Fibroblast of skin of left quadriceps (primary cell): Measurements from ENCODE around the gene TSPOAP1.

ENCODE experiments used
- DNase-seq, 2 experiments: peaks; one replicate each; pipeline ENCODE4 v3.0.0-alpha.2; 2013; ENCODE audit warnings: low read depth in 2 of 2

The TSPOAP1 gene

GRCh38 chr17:58328195-58329034, at the start of gene TSPOAP1:
TSS of gene TSPOAP1 (minus strand) at chr17:58328795. CDS start at chr17:58327920, 875 bp downstream.
- DNase-seq, result no peak

- DNase-seq, result no peak
These were observed 49.1 kb upstream of the TSPOAP1 start for GRCh38 chr17:58377661-58378060.

- no peak for DNase-seq
These were observed 48.6 kb upstream of the TSPOAP1 start for GRCh38 chr17:58377093-58377601.

GRCh38 chr17:58376472-58377000, 47.9 kb upstream of the TSPOAP1 start:
- no peak for DNase-seq

GRCh38 chr17:58375811-58376210, 47.2 kb upstream of the TSPOAP1 start:
- DNase-seq, result no peak

GRCh38 chr17:58375256-58375655, 46.7 kb upstream of the TSPOAP1 start:
- DNase-seq, result no peak

GRCh38 chr17:58373923-58374322, 45.3 kb upstream of the TSPOAP1 start:
- DNase-seq, result no peak

GRCh38 chr17:58373003-58373402, 44.4 kb upstream of the TSPOAP1 start:
- DNase-seq, result no peak

GRCh38 chr17:58371300-58371950, 42.8 kb upstream of the TSPOAP1 start:
- no peak for DNase-seq

- no peak for DNase-seq
These were observed 42.1 kb upstream of the TSPOAP1 start for GRCh38 chr17:58370716-58371115.

GRCh38 chr17:58370309-58370708, 41.7 kb upstream of the TSPOAP1 start:
- DNase-seq, result no peak

- no peak for DNase-seq
These were observed 40.8 kb upstream of the TSPOAP1 start for GRCh38 chr17:58369214-58370031.

GRCh38 chr17:58368860-58369213, 40.2 kb upstream of the TSPOAP1 start:
- no peak for DNase-seq

GRCh38 chr17:58367461-58367860, 38.9 kb upstream of the TSPOAP1 start:
- no peak for DNase-seq

GRCh38 chr17:58365980-58366595, 37.5 kb upstream of the TSPOAP1 start:
- DNase-seq, result no peak

- no peak for DNase-seq
These were observed 36.8 kb upstream of the TSPOAP1 start for GRCh38 chr17:58365185-58365979.

GRCh38 chr17:58364270-58364942, 35.8 kb upstream of the TSPOAP1 start:
- no peak for DNase-seq

- DNase-seq, result no peak
These were observed 35.0 kb upstream of the TSPOAP1 start for GRCh38 chr17:58363457-58364185.

- no peak for DNase-seq
These were observed 33.9 kb upstream of the TSPOAP1 start for GRCh38 chr17:58362368-58363014.
